ENCODE measurements around the gene RCOR1.
"Not testable (repeated sequence)": the region's sequence is repeated elsewhere in the genome, so short reads cannot be mapped to it uniquely, and the experiment has no call there.

Gene RCOR1

DNA sequence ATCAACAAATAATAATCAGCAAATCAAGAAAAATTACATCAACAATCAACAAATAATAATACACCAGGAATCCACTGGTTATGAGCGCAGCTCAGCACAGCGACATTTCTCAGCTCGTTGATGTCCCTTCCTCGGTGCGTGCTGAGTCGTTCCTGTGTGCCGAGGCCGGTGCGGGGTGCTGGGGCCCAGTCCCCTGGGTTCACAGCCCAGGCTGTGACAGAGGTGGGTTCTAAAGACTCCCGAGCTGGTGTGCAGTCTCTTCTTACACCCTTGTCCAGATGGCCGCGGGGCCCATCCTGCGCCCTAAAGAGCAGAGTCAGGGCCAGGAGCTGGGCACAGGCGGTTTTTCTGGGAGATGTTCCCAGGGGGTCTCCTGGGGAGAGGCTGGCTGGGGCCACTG lies 157.9 kb downstream of the RCOR1 start:
- no peak for DNase-seq (ENCODE audit: low read depth, low spot score)

DNA sequence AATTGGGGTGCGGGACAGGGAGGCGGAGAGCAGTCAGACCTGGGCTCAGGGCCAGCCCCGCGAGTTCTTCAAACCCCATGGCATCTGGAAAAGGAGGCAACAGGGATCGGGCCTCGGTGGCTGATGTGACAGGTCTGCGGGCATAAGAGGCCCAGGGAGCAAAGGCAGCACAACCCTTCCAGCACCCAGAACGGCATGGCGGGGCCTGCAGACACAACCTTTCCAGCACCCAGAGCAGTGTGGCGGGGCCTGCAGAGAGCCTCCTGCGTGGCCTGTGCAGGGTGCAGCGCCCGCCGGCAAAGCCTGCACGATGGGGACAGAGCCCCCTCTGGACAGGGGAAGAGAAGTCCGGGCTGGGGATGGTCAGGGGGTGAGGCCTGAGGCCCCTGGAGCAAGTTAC lies 158.6 kb downstream of the RCOR1 start:
- DNase-seq (ENCODE audit: low read depth, low spot score): no peak

- no peak for DNase-seq (ENCODE audit: low read depth, low spot score)
Measured at GRCh38 chr14:102752239-102752847, 159.9 kb downstream of the RCOR1 start.

- no peak for DNase-seq (ENCODE audit: low read depth, low spot score)
Measured at GRCh38 chr14:102754370-102755262, 162.2 kb downstream of the RCOR1 start.

DNA sequence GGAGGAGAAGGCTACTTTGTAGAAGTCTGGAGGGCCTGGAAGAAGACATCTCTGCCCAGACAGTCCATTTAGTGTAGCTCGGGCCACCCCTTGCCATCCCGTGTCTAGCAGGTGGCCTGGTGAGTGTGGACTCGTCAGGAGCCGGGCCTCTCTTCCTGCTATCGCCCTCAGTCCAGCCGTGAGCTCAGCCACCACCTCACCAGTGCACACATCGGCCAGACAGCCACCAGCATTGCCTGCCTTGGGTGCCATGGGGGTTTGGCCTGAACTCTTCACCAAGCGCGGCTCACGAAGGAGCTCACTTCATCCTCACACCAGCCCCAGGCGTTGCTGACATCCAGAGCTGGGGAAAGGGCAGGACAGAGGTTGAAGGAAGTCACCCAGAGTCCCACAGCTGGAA lies 165.2 kb downstream of the RCOR1 start:
- no peak for DNase-seq (ENCODE audit: low read depth, low spot score)

DNA sequence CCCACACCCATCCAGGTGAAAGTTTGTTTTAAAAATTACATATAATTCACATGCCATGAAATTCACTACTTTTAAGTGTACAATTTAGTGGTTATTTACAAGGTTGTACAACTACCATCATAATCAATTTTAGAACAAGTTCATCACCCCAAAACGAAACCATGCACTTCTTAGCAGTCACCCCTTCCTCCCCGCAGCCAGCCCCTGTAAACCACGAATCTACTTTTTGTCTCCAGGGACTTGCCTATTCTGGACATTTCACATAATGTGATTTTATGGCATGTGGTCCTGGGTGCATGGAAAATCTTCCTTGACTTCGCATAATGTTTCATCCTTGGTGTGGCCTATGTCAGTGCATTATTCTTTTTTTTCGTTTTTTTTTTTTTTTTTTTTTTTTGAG lies 165.6 kb downstream of the RCOR1 start:
- no peak for DNase-seq (ENCODE audit: low read depth, low spot score)

GRCh38 chr14:102759456-102760187 lies 167.2 kb downstream of the RCOR1 start:
- DNase-seq (ENCODE audit: low read depth, low spot score): no peak

DNA sequence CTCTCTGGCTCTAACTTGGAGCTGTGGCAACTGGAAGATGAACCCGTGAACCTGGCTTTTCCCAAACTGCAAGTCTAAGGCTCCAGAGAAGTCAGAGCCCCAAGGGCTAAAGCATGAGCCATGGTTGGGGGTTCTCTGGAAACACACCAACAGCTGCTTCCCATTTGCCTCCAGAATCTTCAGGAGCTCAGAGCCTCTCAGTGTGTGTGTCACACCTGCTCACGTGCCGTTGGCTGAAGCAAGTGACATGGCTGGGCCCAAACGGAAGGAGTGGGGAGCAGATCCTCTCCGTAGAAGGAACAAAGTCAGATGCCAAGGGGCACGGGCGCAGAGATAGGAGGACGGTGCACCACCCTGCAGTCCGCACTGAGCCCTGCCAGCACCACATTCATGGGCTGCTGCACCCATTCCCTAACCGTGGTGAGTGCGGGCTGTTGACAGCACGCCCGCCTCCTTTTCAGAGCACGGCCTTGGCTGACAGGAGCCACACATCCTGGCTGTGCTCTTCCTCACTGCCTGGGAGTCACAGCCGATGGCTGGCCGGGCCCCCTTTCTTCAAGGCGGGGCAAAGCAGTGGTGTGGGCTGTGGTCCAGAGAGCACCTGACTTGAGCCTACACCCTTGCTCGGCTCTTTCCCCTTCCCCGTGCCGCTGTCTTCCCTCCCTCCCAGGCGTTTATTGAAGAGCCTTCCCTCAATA lies 168.2 kb downstream of the RCOR1 start:
- DNase-seq (ENCODE audit: low read depth, low spot score): no peak

- DNase-seq (ENCODE audit: low read depth, low spot score): no peak
Measured at GRCh38 chr14:102761206-102761605, 168.8 kb downstream of the RCOR1 start.

DNA sequence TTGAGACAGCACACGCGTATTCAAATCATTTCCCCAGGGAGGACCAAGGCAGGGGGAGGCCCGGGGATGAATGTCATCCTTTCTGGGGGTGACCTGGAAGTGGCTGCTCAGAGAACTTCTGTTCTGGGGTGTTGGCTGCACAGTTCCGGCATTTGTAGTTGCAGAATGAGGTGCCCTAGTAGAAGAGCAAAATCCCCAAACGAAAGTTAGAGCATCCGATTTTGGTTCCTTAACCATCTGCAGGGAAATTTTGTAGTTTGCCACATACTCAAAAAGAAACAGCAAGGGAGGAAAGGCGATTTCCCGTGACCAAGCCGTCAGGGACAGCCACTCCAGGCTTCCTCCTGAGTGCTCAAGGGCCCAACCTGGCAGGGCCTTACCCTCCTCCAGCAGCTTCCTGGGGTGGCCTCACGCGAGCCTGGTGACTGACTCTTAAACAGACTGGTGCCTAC lies 171.8 kb downstream of the RCOR1 start:
- DNase-seq (ENCODE audit: low read depth, low spot score): no peak

DNA sequence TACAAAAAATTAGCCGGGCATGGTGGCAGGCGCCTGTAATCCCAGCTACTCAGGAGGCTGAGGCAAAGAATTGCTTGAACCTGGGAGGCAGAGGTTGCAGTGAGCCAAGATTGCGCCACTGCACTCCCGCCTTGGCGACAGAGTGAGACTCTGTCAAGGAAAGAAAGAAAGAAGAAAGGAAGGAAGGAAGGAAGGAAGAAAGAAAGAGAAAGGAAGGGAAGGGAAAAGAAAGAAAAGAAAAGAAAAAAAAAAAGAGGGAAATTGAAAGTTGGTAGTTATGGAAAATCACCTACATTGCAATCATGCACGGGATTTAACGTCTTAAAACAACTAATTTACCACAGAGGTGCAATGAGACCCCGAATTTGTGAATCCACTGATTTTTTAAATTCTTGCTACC lies 173.3 kb downstream of the RCOR1 start:
- not testable (repeated sequence) for DNase-seq (ENCODE audit: low read depth, low spot score)

- DNase-seq (ENCODE audit: low read depth, low spot score): no peak
Measured at GRCh38 chr14:102768223-102769048, 176.0 kb downstream of the RCOR1 start.

GRCh38 chr14:102769049-102769327 lies 176.5 kb downstream of the RCOR1 start:
- no peak for DNase-seq (ENCODE audit: low read depth, low spot score)

GRCh38 chr14:102770147-102771123 lies 178.0 kb downstream of the RCOR1 start:
- DNase-seq (ENCODE audit: low read depth, low spot score): no peak

DNA sequence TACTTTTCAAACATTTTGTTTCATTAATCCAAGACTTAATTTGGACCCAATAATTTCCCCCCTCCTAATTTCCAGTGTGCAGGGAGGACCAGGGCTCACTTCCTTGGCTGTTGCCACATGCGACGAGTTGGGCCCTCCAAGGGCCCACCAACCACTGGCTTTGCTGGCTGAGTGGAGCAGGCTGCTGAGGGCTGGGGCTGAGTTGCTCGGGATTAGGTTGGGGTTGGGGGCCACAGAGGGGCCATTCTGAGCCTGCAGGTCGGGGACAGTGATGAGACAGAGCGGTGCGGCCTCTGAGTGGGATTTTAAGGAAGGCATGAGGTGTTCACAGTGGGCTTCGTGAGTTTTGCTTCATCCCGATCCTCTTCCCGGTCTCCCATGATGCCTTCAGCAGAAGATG lies 178.7 kb downstream of the RCOR1 start:
- no peak for DNase-seq (ENCODE audit: low read depth, low spot score)

DNA sequence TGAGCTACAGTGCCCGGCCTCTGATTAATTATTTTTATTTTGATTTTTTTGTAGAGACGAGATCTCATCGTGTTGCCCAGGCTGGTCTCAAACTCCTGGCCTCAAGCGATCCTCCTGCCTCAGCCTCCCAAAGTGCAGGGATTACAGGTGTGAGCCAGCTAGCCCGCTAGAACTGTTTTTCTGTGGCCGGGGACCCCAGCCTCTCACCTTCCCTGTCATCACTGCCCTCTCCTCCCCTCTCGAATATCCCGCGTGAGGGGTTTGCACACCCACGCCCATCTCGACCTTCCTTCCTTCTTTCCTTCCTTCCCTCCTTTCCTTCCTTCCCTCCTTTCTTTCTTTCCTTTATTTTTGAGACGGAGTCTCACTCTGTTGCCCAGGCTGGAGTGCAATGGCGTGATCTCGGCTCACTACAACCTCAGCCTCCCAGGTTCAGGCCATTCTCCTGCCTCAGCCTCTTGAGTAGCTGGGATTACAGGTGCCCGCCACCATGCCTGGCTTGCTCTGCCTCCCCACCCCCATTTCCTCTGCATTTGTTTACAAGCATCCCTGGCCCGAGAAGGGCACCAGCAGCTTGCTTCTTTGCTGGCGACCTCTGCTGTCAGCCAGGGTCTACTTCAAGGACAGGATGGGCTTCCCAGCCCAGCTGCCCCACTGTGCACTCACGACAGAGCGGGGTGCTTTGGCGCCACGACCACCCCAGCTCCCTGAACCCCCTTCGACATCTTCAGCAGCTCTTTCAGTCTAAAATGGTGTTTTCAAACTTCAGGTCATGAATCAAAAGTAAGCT lies 180.5 kb downstream of the RCOR1 start:
- DNase-seq (ENCODE audit: low read depth, low spot score): no peak

GRCh38 chr14:102774391-102775153 lies 182.1 kb downstream of the RCOR1 start:
- DNase-seq (ENCODE audit: low read depth, low spot score): no peak

All from iPS DF 19.7 (cell line).